Nephron progenitor cell (in vitro differentiated cells): ENCODE data around the gene BUB1B.
A peak's percentile ranks its signal among the peaks of the same experiment; 100 is the strongest.
"Not testable (repeated sequence)": the region's sequence is repeated elsewhere in the genome, so short reads cannot be mapped to it uniquely, and the experiment has no call there.

ENCODE experiments used
- DNase-seq: peaks from one replicate; pipeline ENCODE4 v3.0.0; 2021
- H3K27ac Mint-ChIP-seq: 2 replicates; pipeline ENCODE4 v1.8.0; 2021; ENCODE audit warnings: mild to moderate bottlenecking, moderate library complexity, mixed read lengths
- H3K27me3 Mint-ChIP-seq: 2 replicates; pipeline ENCODE4 v1.8.0; 2021; ENCODE audit warnings: mild to moderate bottlenecking, low read depth, mixed read lengths; ENCODE audit not compliant: poor library complexity
- H3K36me3 Mint-ChIP-seq: 2 replicates; pipeline ENCODE4 v1.8.0; 2021; ENCODE audit warnings: low read depth, mixed read lengths
- H3K4me1 Mint-ChIP-seq: 2 replicates; pipeline ENCODE4 v1.8.0; 2021; ENCODE audit warnings: mixed read lengths
- H3K4me3 Mint-ChIP-seq: 2 replicates; pipeline ENCODE4 v1.8.0; 2021; ENCODE audit warnings: mild to moderate bottlenecking, moderate library complexity, mixed read lengths
- H3K9me3 Mint-ChIP-seq: 2 replicates; pipeline ENCODE4 v1.8.0; 2021; ENCODE audit warnings: mild to moderate bottlenecking, moderate library complexity, mixed read lengths
- TF ChIP-seq, protein P1 (sequence below): fragments of 200-600 bp; sonication (generic); IDR thresholded peaks from 2 replicates; pipeline ENCODE4 v1.5.0; 2021; ENCODE audit warnings: antibody characterized with exemption

Gene BUB1B

DNA sequence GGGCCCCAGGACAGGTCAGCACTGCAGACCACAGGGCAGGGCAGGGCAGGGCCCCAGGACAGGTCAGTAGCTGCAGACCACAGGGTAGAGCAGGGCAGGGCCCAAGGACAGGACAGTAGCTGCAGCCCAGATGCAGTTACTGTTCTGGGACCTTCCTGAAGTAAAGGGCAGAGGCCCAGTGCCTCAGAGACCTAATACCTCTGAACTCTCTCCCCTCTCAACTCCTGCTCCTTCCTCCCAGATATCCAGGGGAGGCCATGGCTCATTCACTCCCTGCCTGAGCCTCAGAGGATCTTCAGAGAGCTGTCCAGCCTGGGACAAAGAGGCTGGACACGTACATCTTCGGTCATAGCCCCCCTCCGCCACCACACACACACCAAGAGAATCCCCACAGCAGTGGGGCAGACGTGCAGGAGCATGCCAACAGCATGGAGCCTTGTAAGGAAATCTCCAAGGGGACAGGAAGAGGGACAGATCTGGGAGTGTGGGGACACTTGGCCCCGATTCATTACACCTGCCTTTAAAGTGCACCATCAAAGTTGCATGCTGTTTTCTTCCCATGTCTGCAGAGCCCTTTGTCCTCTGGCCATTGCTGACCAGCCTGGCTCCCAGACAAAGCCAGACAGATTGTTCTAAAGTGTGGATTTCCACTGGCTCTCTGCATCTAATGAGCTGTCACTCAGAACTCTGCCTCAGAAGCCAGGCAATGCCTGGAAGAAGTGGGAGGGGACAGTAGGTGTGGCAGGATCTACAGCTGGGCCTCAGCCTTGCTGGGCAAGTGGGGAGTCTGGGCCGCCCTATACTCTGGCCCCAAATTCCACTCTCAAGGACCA lies 24.2 kb upstream of the BUB1B start:
- Mint-ChIP-seq H3K4me1 (peaks cover 16% of the 10 kb centered on the region), H3K4me3 (no peak overlapping the region), H3K27ac (peak overlapping the region; percentile 52), H3K27me3 (peaks cover 6% of the 10 kb centered on the region), H3K9me3 (no peaks in the 10 kb centered on the region), H3K36me3 (no peaks in the 10 kb centered on the region)
- TF ChIP-seq, protein P1, sequence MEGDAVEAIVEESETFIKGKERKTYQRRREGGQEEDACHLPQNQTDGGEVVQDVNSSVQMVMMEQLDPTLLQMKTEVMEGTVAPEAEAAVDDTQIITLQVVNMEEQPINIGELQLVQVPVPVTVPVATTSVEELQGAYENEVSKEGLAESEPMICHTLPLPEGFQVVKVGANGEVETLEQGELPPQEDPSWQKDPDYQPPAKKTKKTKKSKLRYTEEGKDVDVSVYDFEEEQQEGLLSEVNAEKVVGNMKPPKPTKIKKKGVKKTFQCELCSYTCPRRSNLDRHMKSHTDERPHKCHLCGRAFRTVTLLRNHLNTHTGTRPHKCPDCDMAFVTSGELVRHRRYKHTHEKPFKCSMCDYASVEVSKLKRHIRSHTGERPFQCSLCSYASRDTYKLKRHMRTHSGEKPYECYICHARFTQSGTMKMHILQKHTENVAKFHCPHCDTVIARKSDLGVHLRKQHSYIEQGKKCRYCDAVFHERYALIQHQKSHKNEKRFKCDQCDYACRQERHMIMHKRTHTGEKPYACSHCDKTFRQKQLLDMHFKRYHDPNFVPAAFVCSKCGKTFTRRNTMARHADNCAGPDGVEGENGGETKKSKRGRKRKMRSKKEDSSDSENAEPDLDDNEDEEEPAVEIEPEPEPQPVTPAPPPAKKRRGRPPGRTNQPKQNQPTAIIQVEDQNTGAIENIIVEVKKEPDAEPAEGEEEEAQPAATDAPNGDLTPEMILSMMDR, result no peak
- no peak for DNase-seq

DNA sequence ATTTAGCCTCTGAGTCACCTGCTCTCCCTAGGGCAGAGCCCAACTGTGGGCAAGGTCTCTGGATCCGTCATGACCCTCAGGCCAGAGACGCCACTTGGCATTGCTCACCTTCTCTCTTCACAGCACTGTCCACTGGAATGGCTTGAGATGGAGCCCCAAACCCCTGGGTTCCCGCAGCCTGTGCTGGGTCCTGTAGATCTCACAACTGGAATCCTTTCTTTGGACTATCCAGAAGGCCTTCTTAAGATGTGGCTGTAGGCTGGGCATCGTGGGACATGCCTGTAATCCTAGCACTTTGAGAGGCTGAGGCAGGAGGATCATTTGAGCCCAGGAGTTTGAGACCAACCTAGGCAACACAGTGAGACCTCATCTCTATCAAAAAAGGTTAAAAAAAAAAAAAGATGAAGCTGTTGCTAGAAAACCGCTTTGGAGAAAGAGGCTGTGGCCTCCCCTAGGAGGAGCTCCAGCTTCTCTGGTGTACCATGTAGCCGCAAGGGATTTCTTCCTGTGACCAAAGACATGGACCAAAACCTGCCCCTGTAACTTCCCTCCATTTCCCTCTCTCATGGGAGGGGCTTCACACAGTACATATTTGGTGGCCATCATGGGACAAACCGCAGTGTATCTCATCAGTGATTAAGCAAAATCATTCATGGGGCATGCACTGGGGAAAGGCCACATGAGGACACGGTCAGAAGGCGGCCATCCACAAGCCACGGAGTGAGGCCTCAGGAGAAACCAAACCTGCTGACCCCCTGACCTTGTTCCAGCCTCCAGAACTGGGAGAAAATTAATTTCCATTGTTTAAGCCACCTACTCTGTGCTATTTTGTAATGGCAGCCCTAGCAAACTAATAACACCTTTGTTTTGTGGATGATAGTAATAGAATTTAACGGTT lies 23.3 kb upstream of the BUB1B start:
- Mint-ChIP-seq H3K9me3 (no peaks in the 10 kb centered on the region), H3K27me3 (peaks cover 5% of the 10 kb centered on the region), H3K27ac (no peak overlapping the region), H3K4me1 (peaks cover 16% of the 10 kb centered on the region), H3K4me3 (no peak overlapping the region), H3K36me3 (no peaks in the 10 kb centered on the region)
- TF ChIP-seq, protein P1, result no peak
- no peak for DNase-seq

DNA sequence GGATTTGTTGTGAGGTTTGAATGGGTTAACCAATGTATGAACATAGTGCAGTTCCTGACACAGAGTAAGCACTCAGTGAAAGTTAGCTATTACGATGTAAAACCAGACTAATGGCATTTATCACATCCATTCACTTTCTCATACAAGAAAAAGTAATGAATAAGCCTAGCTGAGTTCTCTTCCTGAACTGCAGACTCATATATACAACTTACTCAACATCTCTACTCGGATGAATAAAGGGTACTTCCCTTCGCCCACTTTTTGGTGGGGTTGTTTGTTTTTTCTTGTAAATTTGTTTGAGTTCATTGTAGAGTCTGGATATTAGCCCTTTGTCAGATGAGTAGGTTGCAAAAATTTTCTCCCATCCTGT lies 22.7 kb upstream of the BUB1B start:
- H3K4me3 Mint-ChIP-seq, DNase-seq, H3K36me3 Mint-ChIP-seq, H3K9me3 Mint-ChIP-seq, H3K27ac Mint-ChIP-seq, H3K27me3 Mint-ChIP-seq: not testable (repeated sequence)
- peaks cover 16% of the 10 kb centered on the region for H3K4me1 Mint-ChIP-seq

GRCh38 chr15:40142428-40142827 lies 18.4 kb upstream of the BUB1B start:
- H3K9me3 Mint-ChIP-seq, result no peaks in the 10 kb centered on the region
- no peaks in the 10 kb centered on the region for H3K4me1 Mint-ChIP-seq
- H3K27ac Mint-ChIP-seq, result no peak overlapping the region
- TF ChIP-seq, protein P1, result no peak
- H3K36me3 Mint-ChIP-seq, result no peaks in the 10 kb centered on the region
- DNase-seq, result no peak
- peaks cover 4% of the 10 kb centered on the region for H3K27me3 Mint-ChIP-seq
- no peak overlapping the region for H3K4me3 Mint-ChIP-seq

- Mint-ChIP-seq H3K27ac (no peak overlapping the region), H3K36me3 (no peaks in the 10 kb centered on the region), H3K27me3 (peaks cover 15% of the 10 kb centered on the region), H3K4me3 (no peak overlapping the region), H3K4me1 (peaks cover 5% of the 10 kb centered on the region), H3K9me3 (peaks cover 5% of the 10 kb centered on the region)
- TF ChIP-seq, protein P1, result no peak
- no peak for DNase-seq
Observed at GRCh38 chr15:40146037-40146436, 14.8 kb upstream of the BUB1B start.

- H3K4me1 Mint-ChIP-seq, result peaks cover 11% of the 10 kb centered on the region
- TF ChIP-seq, protein P1, result no peak
- H3K9me3 Mint-ChIP-seq, result peaks cover 5% of the 10 kb centered on the region
- no peaks in the 10 kb centered on the region for H3K36me3 Mint-ChIP-seq
- H3K27ac Mint-ChIP-seq, result no peak overlapping the region
- H3K27me3 Mint-ChIP-seq, result peaks cover 15% of the 10 kb centered on the region
- H3K4me3 Mint-ChIP-seq, result no peak overlapping the region
- DNase-seq, result no peak
Observed at GRCh38 chr15:40149339-40149738, 11.5 kb upstream of the BUB1B start.
